ENCODE measurements around the gene IL17F.

DNA sequence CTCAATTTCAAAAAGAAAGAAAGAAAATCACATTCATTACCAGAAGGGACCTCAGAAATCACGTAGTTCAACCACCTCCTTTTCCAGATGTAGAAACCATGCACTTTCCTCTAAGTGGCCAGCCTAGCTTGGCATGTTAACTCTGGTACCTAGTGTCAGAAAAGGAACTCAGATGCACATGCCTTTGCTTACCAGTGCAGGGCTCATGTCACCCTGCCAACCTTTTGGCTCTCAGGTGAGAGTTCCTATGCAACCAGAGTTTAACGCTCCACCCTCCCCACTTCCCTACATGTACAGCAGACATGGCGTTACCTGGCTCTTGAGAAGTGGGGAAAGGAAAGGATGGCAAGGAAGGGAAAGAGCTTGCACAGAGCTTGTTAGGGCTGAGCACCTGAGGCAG lies 16.3 kb upstream of the IL17F start:
- TF ChIP-seq, protein P1, sequence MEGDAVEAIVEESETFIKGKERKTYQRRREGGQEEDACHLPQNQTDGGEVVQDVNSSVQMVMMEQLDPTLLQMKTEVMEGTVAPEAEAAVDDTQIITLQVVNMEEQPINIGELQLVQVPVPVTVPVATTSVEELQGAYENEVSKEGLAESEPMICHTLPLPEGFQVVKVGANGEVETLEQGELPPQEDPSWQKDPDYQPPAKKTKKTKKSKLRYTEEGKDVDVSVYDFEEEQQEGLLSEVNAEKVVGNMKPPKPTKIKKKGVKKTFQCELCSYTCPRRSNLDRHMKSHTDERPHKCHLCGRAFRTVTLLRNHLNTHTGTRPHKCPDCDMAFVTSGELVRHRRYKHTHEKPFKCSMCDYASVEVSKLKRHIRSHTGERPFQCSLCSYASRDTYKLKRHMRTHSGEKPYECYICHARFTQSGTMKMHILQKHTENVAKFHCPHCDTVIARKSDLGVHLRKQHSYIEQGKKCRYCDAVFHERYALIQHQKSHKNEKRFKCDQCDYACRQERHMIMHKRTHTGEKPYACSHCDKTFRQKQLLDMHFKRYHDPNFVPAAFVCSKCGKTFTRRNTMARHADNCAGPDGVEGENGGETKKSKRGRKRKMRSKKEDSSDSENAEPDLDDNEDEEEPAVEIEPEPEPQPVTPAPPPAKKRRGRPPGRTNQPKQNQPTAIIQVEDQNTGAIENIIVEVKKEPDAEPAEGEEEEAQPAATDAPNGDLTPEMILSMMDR (optimal IDR thresholded peaks at IDR 0.05 in 1 of 3, IDR thresholded peaks at IDR 0.05 in 1 of 3, conservative IDR thresholded peaks at IDR 0.05 in 1 of 3; ENCODE audit: extremely low read depth in 1 of 3, insufficient read depth in 2 of 3, low read length in 3 of 3), result no peak
- TF ChIP-seq EZH2 (IDR thresholded peaks at IDR 0.05; ENCODE audit: low read length), result no peak
